BJ (cell line): ENCODE results near the gene TMEM255B. TPM values are rescaled to one million over a fixed set of nuclear protein-coding genes. Genes with fewer than 3 reads are reported as not detected.

Experiments used
- CTCF ChIA-PET: fragments of 350-600 bp; formaldehyde crosslinking; extraction: SDS; loops from one replicate; lab custom pipeline; 2021; ENCODE audit warnings: antibody characterized with exemption, inconsistent platforms; lab: Yijun Ruan, JAX
- POLR2A ChIA-PET: fragments of 300-600 bp; sonication (Branson Sonifier 250); formaldehyde crosslinking; extraction: SDS; loops from one replicate; lab custom pipeline; 2021; ENCODE audit warnings: antibody characterized with exemption; lab: Charles Lee
- DNase-seq: peaks from one replicate; pipeline ENCODE4 v3.0.0-alpha.2; 2011; ENCODE audit warnings: low read depth
- H3K27me3 ChIP-seq: 2 replicates; pipeline ENCODE4 v1.6.0; 2011; ENCODE audit warnings: low read length; ENCODE audit not compliant: control insufficient read depth, insufficient read depth
- H3K36me3 ChIP-seq: 2 replicates; pipeline ENCODE4 v1.5.1; 2011; ENCODE audit warnings: low read length; ENCODE audit not compliant: control insufficient read depth, insufficient read depth
- H3K4me3 ChIP-seq: 2 replicates; pipeline ENCODE4 v1.5.1; 2011; ENCODE audit warnings: low read depth, mild to moderate bottlenecking, control low read depth, low read length
- CTCF ChIP-seq: IDR thresholded peaks from 2 replicates; pipeline ENCODE4 v1.5.1; 2011; ENCODE audit warnings: low read depth, mild to moderate bottlenecking, control low read depth, inconsistent platforms, low read length, moderate library complexity; ENCODE audit not compliant: insufficient read depth
- polyA plus RNA-seq: library from polyadenylated mRNA; depleted of rRNA; stranded (reverse); fragments of >200 nt; gene quantifications from 2 replicates; pipeline ENCODE4 v1.2.3, GENCODE V29; 2011

TMEM255B gene
- polyA plus RNA-seq, 1 experiment: 1.9 TPM

- CTCF ChIA-PET: no interaction called here
- POLR2A ChIA-PET: no interaction called here
- H3K4me3 ChIP-seq: no peak overlapping the region
- no peak for DNase-seq
- H3K27me3 ChIP-seq: no peaks in the 10 kb centered on the region
- peaks cover 30% of the 10 kb centered on the region for H3K36me3 ChIP-seq
- TF ChIP-seq CTCF: no peak
These were observed 87.0 kb downstream of the TMEM255B start for GRCh38 chr13:113845723-113846635.

- POLR2A ChIA-PET: no interaction called here
- no peak overlapping the region for H3K4me3 ChIP-seq
- peaks cover 30% of the 10 kb centered on the region for H3K36me3 ChIP-seq
- DNase-seq: no peak
- TF ChIP-seq CTCF: no peak
- CTCF ChIA-PET: no interaction called here
- H3K27me3 ChIP-seq: no peaks in the 10 kb centered on the region
These were observed 87.8 kb downstream of the TMEM255B start for GRCh38 chr13:113846636-113847318.

GRCh38 chr13:113848020-113848419 is 89.0 kb downstream of the TMEM255B start:
- no peak for DNase-seq
- Histone ChIP-seq H3K4me3 (no peak overlapping the region), H3K27me3 (no peaks in the 10 kb centered on the region), H3K36me3 (peaks cover 27% of the 10 kb centered on the region)
- ChIA-PET CTCF (interaction anchor here (1.2 kb wide), 1 partner anchor 9 kb away, joined by 3 read pairs; no protein-coding TSS in a partner anchor), POLR2A (no interaction called here)
- no peak for TF ChIP-seq CTCF

DNA sequence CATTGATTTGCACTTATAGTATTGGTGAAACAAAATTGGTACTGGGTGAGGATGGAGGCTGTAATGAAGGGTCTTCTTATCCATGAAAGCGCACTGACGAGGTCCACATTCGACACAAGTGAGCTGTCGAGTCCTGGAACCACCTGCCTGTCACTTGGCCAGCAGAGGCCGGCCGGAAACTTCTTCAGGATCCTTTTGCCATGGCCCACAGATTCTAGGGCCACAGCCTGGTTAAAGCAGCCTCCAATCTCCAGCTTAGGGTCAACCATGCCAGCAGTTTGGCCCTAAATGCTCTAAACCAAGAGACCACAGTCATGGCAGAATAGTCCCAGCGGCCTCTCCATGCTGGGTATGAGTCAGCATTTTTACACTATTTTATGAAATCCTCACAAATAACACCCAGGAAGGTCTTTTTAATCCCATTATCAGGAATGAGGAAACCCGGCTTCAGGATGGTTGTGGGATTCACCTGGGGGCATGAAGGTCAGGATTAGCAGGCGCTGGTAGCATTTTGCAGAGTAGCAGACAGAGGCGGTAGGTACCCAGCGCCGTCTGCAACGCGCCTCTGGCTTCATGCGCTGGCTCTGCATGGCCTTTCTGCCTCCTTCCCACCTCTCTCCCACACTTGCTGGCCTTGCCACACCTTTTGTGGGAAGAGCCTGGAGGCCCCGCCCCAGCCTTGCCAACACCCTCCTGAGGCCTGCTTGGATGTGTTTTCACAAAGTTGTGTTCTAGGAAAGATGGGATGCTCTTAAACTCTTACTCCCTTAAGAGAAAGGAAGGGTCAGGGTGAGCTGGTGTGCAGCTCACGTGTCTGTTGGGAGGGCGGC is 89.6 kb downstream of the TMEM255B start:
- Histone ChIP-seq H3K27me3 (no peaks in the 10 kb centered on the region), H3K4me3 (no peak overlapping the region), H3K36me3 (peaks cover 24% of the 10 kb centered on the region)
- CTCF ChIA-PET: interaction anchor here (1.2 kb wide), 2 partner anchors 9 to 72 kb away, joined by 3 read pairs; no protein-coding TSS in a partner anchor
- no peak for DNase-seq
- POLR2A ChIA-PET: no interaction called here
- no peak for TF ChIP-seq CTCF
